ENCODE data around the gene HOXA11.
A peak's percentile ranks its signal among the peaks of the same experiment; 100 is the strongest.

The HOXA11 gene

DNA sequence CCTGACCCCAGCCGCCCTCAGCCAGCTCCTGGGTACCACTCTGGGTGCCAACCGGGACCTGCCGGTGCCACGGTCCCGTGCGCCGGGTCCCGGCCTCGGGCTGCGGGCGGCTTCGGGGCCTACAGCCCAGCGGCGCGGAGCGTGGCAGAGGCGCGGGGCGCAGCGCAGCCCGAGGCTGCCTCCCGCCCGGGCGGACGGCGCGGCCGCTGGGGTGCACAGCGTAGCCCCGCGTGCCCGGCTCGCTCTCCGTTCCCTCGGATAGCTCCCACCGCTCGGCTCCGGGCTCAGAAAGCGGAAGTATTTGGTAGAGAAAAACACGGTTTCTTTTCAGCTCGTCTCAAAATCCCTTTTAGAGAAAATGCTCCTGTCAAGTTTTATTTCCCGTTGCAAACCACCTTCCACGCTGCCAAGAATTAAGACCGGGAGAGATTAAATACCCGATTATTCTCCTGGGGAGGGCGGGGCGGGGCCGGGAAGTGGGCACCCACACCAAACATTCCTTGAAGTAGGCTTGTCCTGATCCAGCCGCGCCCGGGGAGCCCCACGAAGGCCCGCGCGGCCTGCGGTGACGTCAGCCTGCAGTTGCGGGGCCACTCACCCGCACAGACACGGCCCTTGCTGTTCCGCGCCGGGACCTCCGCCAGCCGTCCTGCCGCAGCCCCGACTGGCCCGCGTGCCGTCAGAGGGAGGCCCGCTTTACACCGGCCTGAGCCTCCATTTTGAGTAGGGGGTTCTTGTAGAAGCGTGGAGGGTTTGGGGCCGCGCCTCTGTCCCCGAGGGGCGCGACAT lies 7.7 kb upstream of the HOXA11 start:
- no peak for DNase-seq (ENCODE audit: low read depth)

DNA sequence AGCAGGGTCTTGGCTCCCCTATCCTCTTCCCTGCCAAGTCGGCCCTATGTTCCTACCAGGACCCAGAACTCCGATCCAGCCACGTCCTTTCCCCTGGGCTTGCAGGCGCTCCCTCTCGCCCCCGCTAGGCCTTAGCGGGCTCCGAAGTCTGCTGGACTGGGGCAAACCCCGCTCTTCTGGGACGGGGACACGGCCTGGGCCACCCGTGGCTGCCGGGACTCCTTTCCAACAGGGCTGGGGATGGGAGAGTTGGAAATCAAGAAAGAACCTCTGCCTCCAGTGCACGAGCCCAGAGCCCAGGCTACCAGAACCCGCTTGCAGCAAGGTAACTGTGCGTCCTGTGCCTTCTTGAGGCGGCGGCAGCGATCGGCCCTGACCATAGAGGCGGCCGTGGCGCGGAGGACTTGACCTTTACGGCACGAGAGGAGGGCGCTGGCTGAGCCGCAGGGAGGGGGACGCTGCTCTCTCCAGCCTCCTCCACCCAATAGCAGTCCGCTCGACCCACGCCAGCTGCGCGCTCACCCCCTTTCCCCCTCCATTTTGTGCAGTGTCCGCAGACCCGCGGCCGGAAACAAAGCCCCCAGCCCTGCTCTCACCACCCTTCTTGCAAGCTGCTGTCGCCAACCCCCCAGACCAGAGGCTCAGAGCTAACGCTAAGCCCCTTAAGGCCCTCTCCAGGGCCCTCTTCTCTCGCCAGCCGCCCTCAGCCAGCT lies 7.0 kb upstream of the HOXA11 start:
- no peak for DNase-seq (ENCODE audit: low read depth)

DNA sequence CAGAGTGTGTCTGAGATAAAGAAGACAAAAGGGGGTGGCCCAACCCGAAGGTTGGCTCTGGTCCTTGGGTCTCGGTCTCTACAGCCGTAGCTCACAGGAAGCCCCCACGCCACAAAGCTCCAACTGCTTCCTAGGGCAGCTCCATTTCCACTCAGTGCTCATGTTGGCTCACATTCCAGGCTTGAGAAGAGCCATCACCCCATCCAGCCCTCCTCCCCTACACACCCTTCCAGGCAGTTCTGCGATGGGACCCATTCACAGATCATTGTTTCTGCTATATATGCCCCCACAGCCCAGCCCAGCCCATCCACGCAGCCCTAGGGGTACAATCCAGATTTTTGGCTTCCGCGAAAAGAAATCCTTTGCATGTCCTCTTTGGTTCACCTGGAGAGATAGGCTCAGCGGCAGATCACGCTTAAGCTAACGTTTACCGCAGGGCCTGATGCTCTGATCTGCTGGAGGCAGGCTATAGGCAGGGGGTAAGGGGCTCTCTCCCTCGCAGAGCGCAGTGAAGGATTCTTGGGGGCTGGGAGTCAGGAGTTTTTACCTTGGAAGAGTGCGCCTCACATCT lies 6.2 kb upstream of the HOXA11 start:
- no peak for DNase-seq (ENCODE audit: low read depth)

DNA sequence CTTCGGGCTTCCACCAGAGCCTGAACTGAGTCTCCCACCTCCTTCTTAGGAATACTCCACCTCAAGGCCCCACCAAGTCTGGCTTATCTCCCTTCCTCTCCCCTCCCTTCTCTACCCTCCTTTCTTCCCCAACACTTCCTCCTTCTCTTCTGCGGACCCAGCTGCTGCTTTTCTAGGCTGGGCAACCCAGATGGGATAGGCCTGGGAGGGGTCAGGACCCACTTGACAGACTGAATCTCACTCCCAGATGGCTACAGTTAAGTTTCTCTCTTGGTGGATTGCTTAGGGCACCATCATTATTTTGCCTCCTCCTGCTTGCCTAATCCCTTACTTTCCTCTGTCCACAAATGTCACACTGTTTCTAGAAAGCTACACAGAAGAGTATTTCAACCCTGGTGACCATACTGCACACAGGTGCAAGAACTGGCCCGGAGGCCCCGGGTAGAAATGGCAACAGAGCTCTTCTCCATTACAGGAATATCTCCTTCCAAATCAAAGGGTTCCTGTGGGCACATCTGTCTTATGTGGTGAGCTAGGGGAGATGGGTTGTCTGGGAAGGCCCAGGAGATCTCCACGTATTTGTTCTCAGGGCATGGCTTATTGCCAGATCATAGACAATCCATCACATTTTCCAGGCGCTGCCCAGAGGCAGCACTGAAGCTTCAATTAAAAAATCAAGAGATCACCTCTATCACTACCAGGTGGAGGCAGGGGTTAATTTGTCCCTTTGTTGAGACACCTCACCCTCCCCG lies 5.1 kb upstream of the HOXA11 start:
- no peak for DNase-seq (ENCODE audit: low read depth)

DNA sequence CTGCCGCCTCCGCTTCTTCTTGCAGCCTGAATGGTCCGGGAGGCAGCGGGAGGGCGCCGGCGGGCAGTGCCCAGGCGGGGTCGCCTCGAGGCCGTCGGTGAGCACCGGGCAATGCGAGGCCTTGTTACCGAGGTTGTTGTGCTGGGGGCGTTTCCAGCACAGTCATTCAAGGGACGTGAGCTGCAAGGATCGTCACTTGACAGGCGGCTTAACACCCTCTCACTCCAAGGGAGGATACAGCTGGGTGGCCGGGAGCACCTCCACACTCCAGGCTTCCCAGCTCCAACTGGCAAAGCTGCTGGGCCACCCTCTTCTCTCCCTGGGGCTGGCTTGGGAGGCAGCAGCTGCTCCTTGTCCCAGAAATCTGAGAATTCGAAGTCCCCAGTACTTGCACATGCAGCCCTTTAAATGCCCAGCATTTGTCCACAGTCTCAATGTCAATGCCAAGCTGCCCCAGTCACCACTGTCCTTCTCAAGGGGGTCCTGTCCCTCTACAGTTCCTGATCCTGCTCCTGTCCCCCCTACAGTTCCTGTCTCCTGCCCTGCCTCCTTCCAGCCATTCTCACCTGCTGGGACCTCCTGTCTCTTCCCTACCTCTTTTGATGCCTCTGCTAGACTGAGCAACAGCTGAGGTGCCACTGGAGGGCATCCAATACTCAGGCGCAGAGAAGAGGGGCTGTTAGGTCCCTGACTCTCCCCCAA lies 4.4 kb upstream of the HOXA11 start:
- DNase-seq (ENCODE audit: low read depth): no peak

DNA sequence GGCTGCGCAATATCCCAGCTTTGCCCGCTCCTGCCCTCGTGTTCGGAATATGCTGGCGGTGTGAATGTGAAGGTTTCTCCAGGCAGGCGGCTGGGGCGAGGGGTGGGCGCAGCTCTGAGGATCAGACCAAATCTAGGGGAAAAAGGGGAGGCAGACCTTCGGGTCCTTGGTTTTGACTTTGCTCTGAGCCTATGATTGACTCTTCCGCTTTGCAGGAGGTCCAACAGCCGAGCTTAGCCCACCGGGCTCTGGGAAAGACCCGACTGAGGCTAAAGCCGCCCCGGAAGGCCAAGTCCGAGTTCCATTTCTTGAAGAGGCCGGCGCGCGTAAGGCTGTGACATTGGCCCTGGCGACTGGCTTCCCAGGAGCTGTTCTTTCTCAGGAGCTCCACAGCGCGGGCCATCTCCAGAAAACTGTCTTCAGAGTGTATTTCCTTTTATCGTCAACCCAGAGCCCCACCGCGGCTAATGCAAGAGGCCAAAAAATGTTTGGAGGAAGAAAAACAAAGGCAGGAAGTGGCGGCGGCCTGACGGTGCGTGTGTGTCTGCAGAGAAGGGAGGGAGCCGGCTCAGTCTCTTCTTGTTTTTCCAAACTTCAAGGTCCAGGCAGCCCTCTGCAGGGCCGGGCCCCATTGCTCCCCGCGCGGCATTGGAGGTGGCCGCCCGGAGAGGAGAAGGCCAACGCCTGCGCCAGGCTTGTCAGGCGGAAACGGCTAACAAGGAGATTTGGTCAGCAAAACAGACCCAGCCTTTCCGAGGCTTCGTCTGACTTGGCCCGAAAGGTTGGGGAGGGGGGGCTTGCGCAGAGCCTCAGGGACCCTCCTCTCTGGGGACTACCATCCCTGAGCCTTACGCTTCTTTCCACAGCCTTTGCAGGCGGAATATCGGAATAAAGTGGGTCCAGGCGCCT lies 3.6 kb upstream of the HOXA11 start:
- DNase-seq (ENCODE audit: low read depth): no peak

DNA sequence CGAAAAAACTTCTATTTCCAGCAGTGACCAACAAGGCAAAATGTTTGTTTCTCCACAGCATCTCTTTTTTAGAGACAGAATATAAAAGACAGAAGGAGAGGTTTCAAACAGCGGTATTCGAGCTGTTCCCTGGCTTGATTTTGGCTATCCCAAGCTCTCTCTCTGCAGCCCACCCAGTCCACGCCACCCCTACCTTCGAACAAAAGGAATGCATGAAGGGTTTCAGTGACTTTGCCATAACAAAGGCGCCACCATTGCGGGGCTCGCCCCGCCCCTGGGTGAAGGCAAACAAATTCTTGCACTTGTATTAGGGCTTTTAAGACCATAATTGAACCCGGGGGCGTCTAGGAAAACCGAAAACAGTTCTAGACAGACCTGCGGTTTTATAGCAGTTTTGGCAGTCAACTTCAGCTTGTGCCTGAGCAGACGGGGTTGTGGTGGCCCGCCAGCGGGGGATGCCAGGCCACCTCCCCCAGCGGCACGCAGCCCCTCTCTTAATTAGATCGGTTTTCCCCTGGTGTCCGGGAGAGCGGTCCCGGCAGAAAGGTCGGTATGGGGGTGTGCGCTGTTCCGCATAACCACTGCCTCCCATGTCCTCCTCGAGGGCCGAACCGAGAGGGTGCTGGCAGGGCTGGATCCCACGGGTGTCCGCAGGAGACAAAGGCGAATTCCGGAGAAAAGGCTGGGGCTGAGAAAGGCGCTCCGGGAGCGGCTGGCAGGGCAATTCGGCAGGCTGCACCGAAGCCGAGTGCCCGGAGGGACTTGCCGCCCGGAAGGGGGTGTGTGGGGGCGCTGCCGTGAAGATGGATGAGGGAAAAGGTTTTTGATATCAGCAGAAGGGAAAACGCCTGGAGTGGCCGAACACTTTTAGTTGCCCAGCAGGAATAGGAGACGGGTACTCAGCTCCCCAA lies 2.7 kb upstream of the HOXA11 start:
- DNase-seq (ENCODE audit: low read depth): no peak

DNA sequence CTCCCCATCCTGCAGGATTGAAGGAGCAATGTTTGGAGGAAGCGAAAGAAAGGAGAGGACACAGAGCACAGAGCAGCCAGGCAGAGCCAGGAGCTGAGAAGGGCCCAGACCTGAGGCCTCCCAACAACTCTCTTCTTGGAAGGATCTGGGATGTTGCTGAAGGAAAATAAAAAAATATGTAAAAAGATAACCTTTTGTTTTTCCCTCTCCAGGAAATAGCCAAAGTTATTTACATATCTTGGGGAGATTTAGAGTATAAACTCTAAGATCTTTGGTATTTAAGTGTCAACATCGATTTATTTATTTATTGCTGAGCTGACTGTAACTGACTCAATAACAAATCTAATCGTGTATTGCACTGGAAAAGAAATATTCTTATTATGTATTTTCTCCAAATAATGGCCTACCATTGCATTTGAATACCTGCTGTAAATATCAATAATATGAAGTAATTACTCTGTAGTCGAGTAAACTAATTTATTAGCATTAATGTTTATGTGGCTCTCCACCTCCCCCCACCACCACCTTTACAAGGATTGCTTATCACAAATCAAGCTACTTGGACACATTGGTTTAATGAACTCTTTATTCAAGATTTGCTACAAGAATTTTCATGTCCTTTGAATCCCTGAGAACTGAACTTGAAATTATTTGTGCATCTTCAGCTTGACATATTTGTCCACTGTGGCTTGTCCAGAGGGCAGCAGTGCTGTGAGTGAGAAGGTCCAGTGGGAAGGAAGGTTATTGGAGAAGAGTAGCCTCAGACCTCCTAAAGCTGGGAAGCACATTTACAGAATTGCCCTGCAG lies 1.8 kb upstream of the HOXA11 start:
- no peak for DNase-seq (ENCODE audit: low read depth)

DNA sequence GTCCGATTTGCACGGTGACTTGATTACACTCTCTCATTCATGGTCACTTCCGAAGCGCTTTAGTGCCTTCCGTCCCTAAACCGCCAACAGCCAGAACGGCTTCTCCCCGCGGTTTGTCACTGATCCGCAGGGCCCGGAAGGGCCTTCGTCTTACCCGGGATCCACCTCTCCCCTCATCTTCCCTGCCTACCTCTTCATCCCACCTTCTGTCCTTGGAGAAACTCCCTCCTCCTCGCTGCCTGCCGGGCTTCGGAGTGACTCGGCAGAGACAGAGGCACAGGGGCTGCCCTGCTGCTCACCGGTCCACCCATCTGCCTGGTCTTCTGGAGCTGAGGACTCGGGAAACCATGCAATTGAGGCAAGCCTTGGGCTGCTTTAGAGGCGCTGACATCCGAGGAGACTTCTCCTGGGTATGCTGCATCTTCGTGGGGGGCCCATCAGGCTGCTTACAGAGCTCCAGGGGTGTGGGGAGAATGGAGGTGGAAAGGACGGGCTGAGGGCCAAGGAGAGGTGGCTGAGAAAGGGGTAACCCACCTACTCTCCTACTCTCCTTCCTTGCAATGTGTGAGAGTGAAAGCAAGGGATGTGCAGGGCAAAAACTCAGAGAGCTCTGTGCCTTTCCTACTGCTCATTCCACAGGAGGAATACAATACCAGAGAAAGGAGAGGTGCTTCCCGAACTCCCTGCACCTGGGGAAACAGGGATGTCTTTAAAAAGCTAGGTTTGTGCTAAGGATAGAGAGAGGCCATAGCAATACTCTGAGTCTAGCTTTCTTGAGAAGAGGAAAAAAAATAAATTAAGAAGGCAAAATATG lies 1.0 kb upstream of the HOXA11 start:
- DNase-seq (ENCODE audit: low read depth): no peak

DNA sequence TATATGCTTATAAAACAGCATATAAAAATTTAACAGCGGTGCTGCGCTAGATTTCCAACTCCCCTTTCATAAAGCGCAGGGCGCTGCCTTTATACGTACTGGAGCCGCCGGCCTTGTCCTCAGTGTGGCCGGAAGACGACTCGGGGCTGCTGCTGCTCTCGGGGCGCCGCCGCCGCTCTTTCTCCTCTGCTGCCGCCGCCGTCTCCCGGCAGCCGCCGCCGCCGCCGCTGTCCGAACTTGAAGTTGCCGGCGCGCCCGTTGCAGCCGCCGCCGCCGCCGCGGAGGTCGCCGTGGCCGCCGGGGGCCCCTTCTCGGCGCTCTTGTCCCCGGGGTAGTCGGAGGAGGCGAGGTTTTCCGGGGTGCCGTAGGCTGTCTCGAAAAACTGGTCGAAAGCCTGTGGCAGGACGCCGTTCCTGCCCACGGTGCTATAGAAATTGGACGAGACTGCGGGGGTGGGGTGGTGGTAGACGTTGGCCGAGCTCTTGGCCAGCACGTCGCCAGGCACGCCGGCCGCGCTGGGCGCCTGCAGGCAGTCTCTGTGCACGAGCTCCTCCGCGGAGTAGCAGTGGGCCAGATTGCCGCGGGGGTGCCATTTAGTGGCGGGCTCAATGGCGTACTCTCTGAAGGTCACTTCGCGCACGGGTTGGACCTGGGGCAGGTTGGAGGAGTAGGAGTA lies 557 bp downstream of the HOXA11 start:
- DNase-seq (ENCODE audit: low read depth): peak; percentile 21

DNA sequence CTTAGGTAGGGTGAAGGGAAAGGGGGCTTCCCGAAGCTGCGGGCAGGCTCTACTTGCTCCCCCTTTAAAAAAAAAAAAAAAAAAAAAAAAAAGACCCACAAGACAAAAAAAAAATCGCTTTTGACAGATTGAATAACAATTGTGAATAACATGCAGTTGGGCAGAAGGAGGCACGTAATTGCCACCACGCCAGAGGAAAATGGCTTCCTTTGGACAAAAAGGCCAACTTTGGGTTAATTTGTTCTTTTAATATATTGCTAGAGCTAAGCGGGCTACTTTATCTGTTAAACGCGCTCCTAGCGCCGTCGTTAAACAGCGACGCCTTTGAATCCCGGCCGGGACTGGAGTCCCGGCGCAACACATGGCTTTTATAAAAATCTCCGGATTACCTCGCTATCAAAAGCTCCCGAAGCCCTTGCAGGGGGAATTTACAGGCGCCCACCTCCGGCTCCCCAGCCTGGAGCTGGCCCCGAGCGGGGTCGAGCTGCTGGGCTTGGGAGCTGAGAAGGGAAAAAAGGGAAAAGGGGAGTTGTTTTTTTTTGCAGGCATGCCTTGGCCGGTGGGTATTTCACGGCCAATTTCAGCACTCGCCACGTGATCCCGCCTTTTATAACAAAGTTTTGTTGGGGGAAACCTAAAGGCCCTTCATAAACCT lies 1.2 kb downstream of the HOXA11 start:
- no peak for DNase-seq (ENCODE audit: low read depth)

DNA sequence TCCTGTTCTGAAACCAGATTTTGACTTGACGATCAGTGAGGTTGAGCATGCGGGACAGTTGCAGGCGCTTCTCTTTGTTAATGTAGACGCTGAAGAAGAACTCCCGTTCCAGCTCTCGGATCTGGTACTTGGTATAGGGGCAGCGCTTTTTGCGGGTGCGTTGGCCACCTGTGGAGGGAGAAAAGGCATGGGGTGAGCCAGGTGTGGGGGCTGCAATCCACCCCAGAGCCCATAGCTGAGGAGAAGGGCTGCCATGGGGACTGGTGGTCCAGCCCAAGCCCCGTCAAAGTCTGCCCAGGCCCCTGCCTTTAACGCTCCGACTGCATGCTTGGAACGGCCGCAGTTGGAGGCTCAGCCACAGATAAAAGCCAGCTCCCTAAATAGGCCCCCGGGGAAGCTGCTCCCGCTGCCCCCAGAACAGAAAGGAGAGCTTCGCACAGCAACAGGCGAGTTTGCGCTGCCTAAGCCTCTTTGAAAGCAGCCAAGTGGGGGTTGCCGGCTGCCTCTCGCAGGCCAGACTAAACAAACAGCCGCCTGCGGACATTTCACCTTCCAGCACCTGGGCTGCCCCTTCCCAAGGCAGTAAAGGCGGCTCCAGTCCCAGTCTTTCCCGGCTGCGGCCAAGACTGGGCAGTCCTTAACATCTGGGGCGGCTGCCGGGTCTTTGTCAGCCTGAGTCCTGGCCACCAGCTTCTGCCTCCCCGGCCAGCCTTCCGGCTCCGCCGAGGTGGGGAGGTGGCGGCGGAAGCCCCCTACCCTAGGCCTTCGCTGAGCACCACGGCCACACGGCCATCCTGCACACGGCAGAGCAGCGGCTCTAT lies 2.0 kb downstream of the HOXA11 start:
- no peak for DNase-seq (ENCODE audit: low read depth)

DNA sequence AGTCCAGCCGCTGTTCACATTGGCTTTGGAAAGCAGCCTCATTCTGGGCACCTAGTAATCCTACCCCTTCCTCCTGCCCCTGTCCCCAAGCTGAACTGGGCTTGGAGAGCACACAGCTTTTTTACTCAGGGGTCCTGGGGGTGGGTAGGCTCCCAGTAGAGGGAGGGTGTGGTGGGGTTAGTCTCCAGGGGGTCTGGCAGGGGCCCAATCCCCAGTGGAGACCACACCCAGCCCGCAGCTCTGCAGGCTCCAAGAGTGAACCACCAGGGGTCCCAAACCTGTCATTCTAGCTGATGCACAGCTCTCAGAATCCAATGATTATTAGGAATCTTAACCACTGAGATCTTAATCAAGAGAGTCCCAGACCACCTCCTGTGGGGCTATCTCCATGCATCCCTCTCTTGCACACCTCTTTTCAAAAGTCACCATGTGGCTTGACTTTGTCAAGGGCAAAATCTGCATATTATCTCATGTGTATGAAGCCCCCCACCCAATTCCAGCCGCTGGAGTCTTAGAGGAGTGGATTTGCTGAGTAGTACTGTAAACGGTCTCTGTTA lies 2.7 kb downstream of the HOXA11 start:
- no peak for DNase-seq (ENCODE audit: low read depth)

DNA sequence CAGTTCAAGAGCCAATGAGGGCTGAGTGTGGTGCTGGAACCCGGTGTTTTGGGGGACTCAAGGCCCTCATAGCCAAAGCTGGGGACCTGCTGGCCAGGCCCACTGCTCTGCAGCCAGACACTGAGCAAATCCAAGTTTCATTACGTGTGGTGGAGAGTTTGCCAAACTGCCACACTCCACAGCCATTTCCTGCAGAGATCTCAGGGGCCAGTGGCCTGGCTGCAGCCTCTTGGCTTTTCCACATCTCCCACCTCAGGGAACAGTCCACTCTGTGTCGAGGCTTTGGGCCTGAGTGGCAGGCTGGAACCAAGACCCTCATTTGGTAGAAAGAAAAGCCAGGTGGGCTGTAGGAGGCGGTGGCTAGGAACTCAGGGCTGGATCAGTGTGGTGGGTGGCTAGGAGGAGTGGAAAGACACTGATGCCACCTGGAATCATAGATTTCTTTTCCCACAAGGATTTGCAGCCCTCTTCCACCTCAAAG lies 3.2 kb downstream of the HOXA11 start:
- no peak for DNase-seq (ENCODE audit: low read depth)
